Measurements from ENCODE around the gene CFD. TPM values are rescaled to one million over a fixed set of nuclear protein-coding genes. Genes with fewer than 3 reads are reported as not detected.

CFD gene
- total and polyA plus RNA-seq, 10 of the 15 experiments (the other 5 are each of a cell fraction or from before 2014, with no cell fraction given) = 0.05 to 1.1 (median 0.38) TPM; not detected in 4

- TF ChIP-seq POLR2A (IDR thresholded peaks at IDR 0.05; ENCODE audit: low read depth, low read length) (no peak), REST (IDR thresholded peaks at IDR 0.05; ENCODE audit: low read depth, low read length) (no peak)
These were observed 13.6 kb downstream of the CFD start (continued) for GRCh38 chr19:873084-873483.

GRCh38 chr19:873561-874041 lies 14.1 kb downstream of the CFD start:
- no peak for ATAC-seq
- H4K20me1 ChIP-seq (ENCODE audit: control insufficient read depth, insufficient read depth) = no peaks in the 10 kb centered on the region
- no peak for DNase-seq (ENCODE audit: low read depth, low spot score)
- RAD21 ChIA-PET (ENCODE audit: unreplicated experiment) = no interaction called here
- POLR2A ChIA-PET = no interaction called here
- no peak for FAIRE-seq
- TF ChIP-seq BMI1 (IDR thresholded peaks at IDR 0.05; ENCODE audit: borderline replicate concordance) (no peak), HDGF (IDR thresholded peaks at IDR 0.05) (no peak)
- no peak overlapping the region for H3K4me2 ChIP-seq (ENCODE audit: control insufficient read depth, insufficient read depth)
- H2AFZ ChIP-seq (ENCODE audit: control insufficient read depth, low read depth, low read length) = no peak overlapping the region
- no peaks in the 10 kb centered on the region for H3K4me1 ChIP-seq (ENCODE audit: control insufficient read depth, insufficient read depth, low read length)
- CTCF ChIA-PET = no interaction called here
- no TSS peak for BruUV-seq (replicated peaks)
- intact Hi-C loops (cut with micrococcal nuclease; ENCODE audit: unreplicated experiment) = no loop called here
- H3K9ac ChIP-seq (ENCODE audit: control insufficient read depth, insufficient read depth, low read length) = no peak overlapping the region
- no peaks in the 10 kb centered on the region; a peak in 2 of 4 replicates for H3K36me3 ChIP-seq (ENCODE audit: control insufficient read depth in 2 of 2, insufficient read depth in 2 of 2, low read length in 1 of 2)
- in situ Hi-C loops (cut with MboI) = no loop called here
- no peaks in the 10 kb centered on the region for H3K27me3 ChIP-seq (replicated peaks in 1 of 2; ENCODE audit: control insufficient read depth in 2 of 2, insufficient read depth in 2 of 2, low read length in 1 of 2)
- H3K9me3 ChIP-seq (replicated peaks; ENCODE audit: control insufficient read depth, insufficient read depth, low read length) = no peaks in the 10 kb centered on the region
- WGBS (ENCODE audit: insufficient coverage, insufficient replicate concordance, low lambda C conversion rate, missing lambda C conversion rate) = 91% methylated on average over 22 of the region's 22 CpGs
- no peaks in the 10 kb centered on the region for H3K79me2 ChIP-seq (ENCODE audit: control insufficient read depth, insufficient read depth, low read length)
- no peak overlapping the region for H3K4me3 ChIP-seq
- H3K27ac ChIP-seq (ENCODE audit: control insufficient read depth, insufficient read depth) = no peak overlapping the region
- SMC1A ChIA-PET (ENCODE audit: uncharacterized antibody, unreplicated experiment) = interaction anchor here (0.7 kb wide), 1 partner anchor 17 kb away, joined by 4 read pairs; no protein-coding TSS in a partner anchor
